Type B pancreatic cell (in vitro differentiated cells): ENCODE data around the gene JAZF1. TPM values are rescaled to one million over a fixed set of nuclear protein-coding genes. Genes with fewer than 3 reads are reported as not detected.
"Not testable (repeated sequence)": the region's sequence is repeated elsewhere in the genome, so short reads cannot be mapped to it uniquely, and the experiment has no call there.

ENCODE experiments used
- DNase-seq: peaks from one replicate; pipeline ENCODE4 v3.0.0; 2021; ENCODE audit warnings: mixed read lengths; ENCODE audit not compliant: unreplicated experiment; ENCODE audit errors: extremely low spot score
- H3K27ac Mint-ChIP-seq: 2 replicates; pipeline ENCODE4 v1.8.0; 2021; ENCODE audit warnings: mild to moderate bottlenecking, mixed read lengths
- H3K27me3 Mint-ChIP-seq: 2 replicates; pipeline ENCODE4 v1.8.0; 2021; ENCODE audit warnings: mixed read lengths
- H3K36me3 Mint-ChIP-seq: 2 replicates; pipeline ENCODE4 v1.8.0; 2021; ENCODE audit warnings: mixed read lengths
- H3K4me1 Mint-ChIP-seq: one replicate; pipeline ENCODE4 v1.8.0; 2021; ENCODE audit warnings: mixed read lengths; ENCODE audit not compliant: unreplicated experiment
- H3K4me3 Mint-ChIP-seq: 2 replicates; pipeline ENCODE4 v1.8.0; 2021; ENCODE audit warnings: mild to moderate bottlenecking, mixed read lengths
- H3K9me3 Mint-ChIP-seq: 2 replicates; pipeline ENCODE4 v1.8.0; 2021; ENCODE audit warnings: mixed read lengths
- CTCF ChIP-seq: fragments of 200-600 bp; sonication (generic); conservative IDR thresholded peaks from 2 replicates; pipeline ENCODE4 v1.5.0; 2021; ENCODE audit warnings: antibody characterized with exemption, mild to moderate bottlenecking
- total RNA-seq: library from RNA; stranded (reverse); gene quantifications from 2 replicates; pipeline ENCODE4 v1.2.1, GENCODE V29; 2021; ENCODE audit warnings: low replicate concordance

The JAZF1 gene
- total RNA-seq, 1 donor from 2014 or later, result 4.9 TPM

- H3K27me3 Mint-ChIP-seq, result peaks cover 14% of the 10 kb centered on the region
- DNase-seq, result no peak
- H3K27ac Mint-ChIP-seq, result no peak overlapping the region
- no peak overlapping the region for H3K4me3 Mint-ChIP-seq
- no peak for TF ChIP-seq CTCF
- no peaks in the 10 kb centered on the region for H3K4me1 Mint-ChIP-seq
- peaks cover 5% of the 10 kb centered on the region for H3K9me3 Mint-ChIP-seq
- H3K36me3 Mint-ChIP-seq, result no peaks in the 10 kb centered on the region
Measured at GRCh38 chr7:28016297-28016696, 164.3 kb downstream of the JAZF1 start.

DNA sequence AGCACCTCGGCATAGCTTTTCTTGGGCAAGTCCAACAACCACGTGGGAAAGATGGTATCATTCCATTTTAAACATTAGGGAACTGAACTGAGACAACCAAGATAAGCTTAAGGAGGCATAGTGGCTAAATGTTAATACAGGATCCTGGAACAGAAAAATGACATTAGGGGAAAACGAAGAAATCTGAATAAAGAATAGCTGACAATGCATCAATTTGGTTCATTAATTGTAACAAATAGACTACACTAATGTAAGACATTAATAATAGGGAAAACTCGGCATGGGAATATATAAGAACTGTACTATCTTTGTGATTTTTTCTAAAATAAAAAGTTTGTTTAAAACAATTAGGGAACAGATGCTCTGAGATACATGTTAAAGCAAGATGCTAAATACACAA is 165.4 kb downstream of the JAZF1 start:
- no peak for DNase-seq
- H3K9me3 Mint-ChIP-seq, result peaks cover 5% of the 10 kb centered on the region
- H3K27ac Mint-ChIP-seq, result no peak overlapping the region
- H3K4me3 Mint-ChIP-seq, result no peak overlapping the region
- TF ChIP-seq CTCF, result no peak
- H3K36me3 Mint-ChIP-seq, result no peaks in the 10 kb centered on the region
- no peaks in the 10 kb centered on the region for H3K4me1 Mint-ChIP-seq
- H3K27me3 Mint-ChIP-seq, result peaks cover 14% of the 10 kb centered on the region

GRCh38 chr7:28014340-28014739 is 166.3 kb downstream of the JAZF1 start:
- not testable (repeated sequence) for H3K27ac Mint-ChIP-seq

GRCh38 chr7:28013441-28013840 is 167.2 kb downstream of the JAZF1 start:
- no peak for DNase-seq
- Mint-ChIP-seq H3K4me3 (no peak overlapping the region), H3K27me3 (peaks cover 6% of the 10 kb centered on the region), H3K36me3 (no peaks in the 10 kb centered on the region), H3K27ac (no peak overlapping the region), H3K4me1 (no peaks in the 10 kb centered on the region), H3K9me3 (peaks cover 5% of the 10 kb centered on the region)
- no peak for TF ChIP-seq CTCF

More at GRCh38 chr7:28014340-28014739, 166.3 kb downstream of the JAZF1 start:
- H3K4me1 Mint-ChIP-seq, H3K4me3 Mint-ChIP-seq, DNase-seq, H3K36me3 Mint-ChIP-seq, H3K9me3 Mint-ChIP-seq: not testable (repeated sequence)
- peaks cover 12% of the 10 kb centered on the region for H3K27me3 Mint-ChIP-seq

DNA sequence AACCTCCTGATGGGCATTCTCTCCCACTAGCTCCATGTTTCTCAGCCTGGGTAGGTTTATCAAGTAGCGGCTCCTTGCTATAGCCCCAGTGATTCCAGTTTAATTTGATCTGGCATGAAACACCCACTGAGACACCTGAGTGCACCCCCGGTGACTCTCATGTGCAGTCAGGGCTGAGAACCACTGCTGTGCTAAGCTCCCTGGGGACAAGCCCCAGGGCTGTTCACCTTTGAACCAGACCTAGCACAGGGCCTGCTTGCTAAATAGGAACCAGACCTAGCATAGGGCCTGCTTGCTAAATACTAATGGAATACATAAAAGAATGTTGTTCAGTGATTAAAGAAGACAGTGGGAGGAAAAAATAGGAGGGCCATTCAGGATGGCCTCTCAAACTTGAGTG is 167.6 kb downstream of the JAZF1 start:
- H3K4me3 Mint-ChIP-seq, result no peak overlapping the region
- no peak overlapping the region for H3K27ac Mint-ChIP-seq
- H3K4me1 Mint-ChIP-seq, result no peaks in the 10 kb centered on the region
- peaks cover 4% of the 10 kb centered on the region for H3K27me3 Mint-ChIP-seq
- peaks cover 5% of the 10 kb centered on the region for H3K9me3 Mint-ChIP-seq
- no peaks in the 10 kb centered on the region for H3K36me3 Mint-ChIP-seq
- no peak for TF ChIP-seq CTCF
- DNase-seq, result no peak

GRCh38 chr7:28008911-28009310 is 171.7 kb downstream of the JAZF1 start:
- no peak overlapping the region for H3K4me3 Mint-ChIP-seq
- H3K27me3 Mint-ChIP-seq, result no peaks in the 10 kb centered on the region
- no peak for DNase-seq
- no peaks in the 10 kb centered on the region for H3K9me3 Mint-ChIP-seq
- TF ChIP-seq CTCF, result no peak
- H3K27ac Mint-ChIP-seq, result no peak overlapping the region
- no peaks in the 10 kb centered on the region for H3K36me3 Mint-ChIP-seq
- H3K4me1 Mint-ChIP-seq, result peaks cover 8% of the 10 kb centered on the region
